ENCODE data around the gene MKNK2.

The MKNK2 gene

DNA sequence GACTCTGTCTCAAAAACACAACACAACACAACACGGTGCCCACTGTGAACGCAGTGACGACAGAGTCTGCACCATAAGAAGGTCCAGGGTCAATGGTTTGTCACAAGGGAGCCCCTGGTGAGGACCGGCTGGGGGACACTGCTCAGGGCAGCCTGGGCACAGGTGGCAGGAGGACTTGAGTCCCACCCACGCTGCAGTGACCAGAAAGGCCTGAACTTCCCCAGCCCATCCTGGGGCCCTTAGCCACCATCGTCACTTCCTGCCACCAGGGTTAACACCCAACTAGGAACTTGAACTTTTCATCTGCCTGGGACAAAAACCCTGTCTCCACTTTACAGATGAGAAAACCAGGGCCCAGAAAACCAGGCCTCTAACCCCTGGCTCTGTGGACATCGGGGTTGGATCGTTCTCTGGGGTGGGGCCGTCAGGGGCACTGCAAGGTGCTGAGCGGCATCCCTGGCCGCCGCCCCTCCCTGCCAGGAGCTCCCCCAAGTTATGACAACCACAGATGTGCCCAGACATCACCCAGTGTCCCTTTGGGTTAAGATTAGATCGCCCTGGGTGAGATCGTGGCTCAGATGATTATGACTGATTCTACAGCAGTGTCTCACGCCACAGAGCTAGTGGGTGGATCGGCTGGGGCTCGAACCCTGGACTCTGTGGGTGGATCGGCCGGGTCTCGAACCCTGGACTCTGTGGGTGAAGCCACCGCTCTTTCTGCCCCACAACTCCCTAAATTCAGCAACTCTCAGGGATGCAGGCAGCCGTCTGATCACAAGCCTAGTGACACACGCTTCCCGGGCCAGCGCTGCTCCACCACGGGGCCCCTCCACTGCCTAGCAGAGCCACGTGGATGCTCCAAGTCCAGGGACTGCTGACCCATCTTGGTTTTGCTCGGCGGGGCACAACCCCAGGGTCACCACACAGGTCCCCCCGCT is 31.1 kb upstream of the MKNK2 start:
- DNase-seq, result no peak
- intact Hi-C loops (cut with DNase I), result no loop called here

DNA sequence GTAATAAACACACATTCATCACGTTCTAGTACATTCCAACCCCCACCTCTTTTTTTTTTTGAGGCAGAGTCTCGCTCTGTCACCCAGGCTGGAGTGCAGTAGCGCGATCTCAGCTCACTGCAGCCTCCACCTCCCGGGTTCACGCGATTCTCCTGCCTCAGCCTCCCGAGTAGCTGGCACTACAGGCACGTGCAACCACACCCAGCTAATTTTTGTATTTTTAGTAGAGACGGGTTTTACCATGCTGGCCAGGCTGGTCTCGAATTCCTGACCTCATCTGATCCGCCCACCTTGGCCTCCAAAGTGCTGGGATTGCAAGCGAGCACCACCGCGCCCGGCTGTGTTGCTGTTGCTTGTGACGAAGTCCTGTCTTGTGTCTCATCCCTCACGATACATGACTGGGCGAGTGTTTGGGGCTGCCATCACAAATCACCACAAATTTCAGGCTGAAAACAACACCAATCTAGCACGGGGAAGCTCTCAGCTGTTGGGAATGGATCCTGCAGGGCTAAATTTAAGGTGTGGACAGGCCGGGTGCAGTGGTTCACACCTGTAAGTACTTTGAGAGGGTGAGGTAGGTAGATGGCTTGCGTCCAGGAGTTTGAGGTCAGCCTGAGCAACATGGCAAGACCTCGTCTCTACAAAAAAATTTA is 29.4 kb upstream of the MKNK2 start:
- intact Hi-C loops (cut with DNase I), result no loop called here
- DNase-seq, result no peak

DNA sequence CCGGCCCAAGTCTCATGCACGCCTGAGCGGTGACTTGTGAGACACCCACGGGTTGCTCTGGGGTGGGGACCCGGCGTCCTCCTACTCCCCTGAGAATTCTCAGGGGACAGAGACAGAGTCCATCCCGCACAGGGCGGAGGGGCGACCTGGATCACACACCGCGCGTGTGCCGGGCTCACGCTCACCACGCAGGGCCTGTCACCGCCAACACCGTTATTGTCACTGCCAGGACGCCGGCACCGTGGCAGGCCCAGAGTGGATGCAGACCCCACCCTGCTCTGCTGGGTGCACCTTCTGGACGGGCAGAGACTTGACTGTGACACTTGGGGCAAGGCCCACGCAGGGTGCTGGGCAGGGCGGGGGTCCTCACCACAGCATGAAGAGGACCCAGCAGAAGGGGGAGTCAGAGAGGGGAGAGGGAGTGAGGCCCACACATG is 28.8 kb upstream of the MKNK2 start:
- intact Hi-C loops (cut with DNase I), result no loop called here
- no peak for DNase-seq

- intact Hi-C loops (cut with DNase I), result no loop called here
- no peak for DNase-seq
Measured at GRCh38 chr19:2079076-2079864, 28.2 kb upstream of the MKNK2 start.

GRCh38 chr19:2077833-2078619 is 27.0 kb upstream of the MKNK2 start:
- no peak for DNase-seq
- intact Hi-C loops (cut with DNase I), result no loop called here

GRCh38 chr19:2077398-2077797 is 26.4 kb upstream of the MKNK2 start:
- intact Hi-C loops (cut with DNase I), result no loop called here
- no peak for DNase-seq

- DNase-seq, result no peak
- intact Hi-C loops (cut with DNase I), result no loop called here
Measured at GRCh38 chr19:2076526-2076944, 25.5 kb upstream of the MKNK2 start.

DNA sequence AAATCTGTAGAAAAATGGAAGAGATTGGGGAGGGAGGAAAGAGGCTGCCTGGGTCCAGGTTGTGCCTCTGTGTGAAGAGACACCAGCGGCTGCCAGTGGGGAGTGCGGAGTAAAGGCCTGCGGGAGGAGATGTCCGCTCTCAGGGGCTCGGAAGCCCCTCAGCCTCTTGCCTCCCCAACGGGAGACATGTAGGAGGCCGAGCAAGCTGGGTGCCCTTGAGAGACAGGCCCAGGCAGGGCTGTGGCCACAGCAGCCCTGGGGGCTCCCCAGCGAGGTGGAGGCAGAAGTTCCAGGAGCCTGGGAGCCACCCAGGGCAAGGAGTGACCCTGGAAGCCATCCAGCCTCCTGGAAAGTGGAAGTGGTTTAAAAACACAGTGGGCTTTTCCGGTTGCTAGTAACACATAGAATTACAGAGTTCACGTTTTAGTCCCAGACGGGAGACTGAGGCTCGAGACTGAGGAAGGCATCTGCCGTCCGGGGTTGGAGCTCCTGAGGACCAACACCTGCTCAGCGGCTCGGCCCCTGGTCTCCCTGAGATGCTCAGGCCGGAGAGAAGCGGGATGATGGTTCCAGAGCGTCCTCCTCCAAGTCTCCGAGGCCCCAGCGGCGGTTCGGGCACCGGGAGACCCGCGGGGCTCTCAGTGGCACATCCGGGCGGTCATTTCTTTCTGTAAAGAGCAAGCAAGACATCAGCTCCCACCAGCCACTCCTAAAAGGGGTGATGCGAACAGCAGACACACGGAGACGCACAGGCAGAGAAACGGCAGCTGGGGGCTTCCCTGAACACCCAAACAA is 21.9 kb upstream of the MKNK2 start:
- DNase-seq, result no peak
- intact Hi-C loops (cut with DNase I), result no loop called here

GRCh38 chr19:2070986-2071673 is 20.1 kb upstream of the MKNK2 start:
- no peak for DNase-seq

DNA sequence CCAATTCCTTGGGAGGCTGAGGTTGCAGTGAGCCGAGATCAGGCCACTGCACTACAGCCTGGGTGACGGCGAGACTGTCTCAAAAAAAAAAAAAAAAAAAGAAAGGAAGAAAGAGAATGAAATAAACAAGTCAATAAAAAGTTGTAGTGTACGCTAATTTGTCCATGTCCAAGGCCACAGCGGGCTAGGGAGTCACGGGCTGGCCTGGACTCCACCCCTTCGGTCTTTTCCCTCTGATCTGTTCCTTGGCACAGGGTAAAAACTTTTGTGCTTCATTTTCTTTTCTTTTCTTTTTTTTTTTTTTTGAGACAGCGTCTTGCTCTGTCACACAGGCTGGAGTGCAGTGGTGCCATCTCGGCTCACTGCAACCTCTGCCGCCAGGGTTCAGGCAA is 19.4 kb upstream of the MKNK2 start:
- intact Hi-C loops (cut with DNase I), result no loop called here
- DNase-seq, result no peak

More at GRCh38 chr19:2070986-2071673, 20.1 kb upstream of the MKNK2 start:
- intact Hi-C loops (cut with DNase I), result no loop called here

DNA sequence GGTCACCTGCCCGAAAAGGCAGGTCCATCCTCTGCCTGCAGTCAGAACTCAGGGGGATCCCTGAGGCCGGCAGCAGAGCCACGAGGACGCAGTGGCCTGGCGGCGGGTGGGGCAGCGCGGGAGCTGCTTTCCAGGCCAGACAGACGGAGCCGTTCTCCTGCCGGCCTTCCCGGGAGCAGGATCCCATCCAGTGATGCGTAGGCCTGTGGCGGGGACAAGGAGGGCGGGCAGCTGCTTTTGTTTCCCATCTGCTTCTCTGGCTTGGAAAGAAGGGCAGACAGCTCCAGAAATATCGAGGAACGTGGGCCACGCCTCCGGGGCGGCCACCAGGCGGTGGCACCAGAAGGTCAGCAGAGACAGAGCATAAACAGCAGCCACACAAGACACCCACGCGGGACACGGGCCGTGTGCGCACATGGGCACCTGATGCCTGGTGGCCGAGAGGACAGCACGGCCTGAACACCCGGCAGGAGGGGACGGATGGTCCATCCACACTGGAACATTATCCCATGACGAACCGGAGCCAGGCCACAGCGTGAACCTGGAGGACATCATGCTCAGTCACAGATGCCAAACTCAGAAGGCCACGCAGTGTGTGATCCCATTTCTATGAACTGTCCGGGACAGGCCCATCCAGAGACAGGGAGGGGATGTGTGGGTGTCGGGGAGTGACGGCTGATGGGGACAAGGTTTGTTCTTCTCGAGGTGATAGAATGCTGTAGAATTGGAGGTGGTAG is 13.9 kb upstream of the MKNK2 start:
- intact Hi-C loops (cut with DNase I), result loop anchor here (5.0 to 10.0 kb wide), 2 partner anchors 48 to 130 kb away; partner anchors contain the start of gene BTBD2
- peak in 22 of 42 donors; percentile 10 to 72 (median 47) for DNase-seq

GRCh38 chr19:2064395-2064787 is 13.3 kb upstream of the MKNK2 start:
- no peak for DNase-seq
- intact Hi-C loops (cut with DNase I), result loop anchor here (5.0 to 10.0 kb wide), 2 partner anchors 47 to 130 kb away; partner anchors contain the start of gene BTBD2

- DNase-seq, result no peak
- intact Hi-C loops (cut with DNase I), result loop anchor here (5.0 to 10.0 kb wide), 2 partner anchors 47 to 129 kb away; partner anchors contain the start of gene BTBD2
Measured at GRCh38 chr19:2063824-2064223, 12.8 kb upstream of the MKNK2 start.

DNA sequence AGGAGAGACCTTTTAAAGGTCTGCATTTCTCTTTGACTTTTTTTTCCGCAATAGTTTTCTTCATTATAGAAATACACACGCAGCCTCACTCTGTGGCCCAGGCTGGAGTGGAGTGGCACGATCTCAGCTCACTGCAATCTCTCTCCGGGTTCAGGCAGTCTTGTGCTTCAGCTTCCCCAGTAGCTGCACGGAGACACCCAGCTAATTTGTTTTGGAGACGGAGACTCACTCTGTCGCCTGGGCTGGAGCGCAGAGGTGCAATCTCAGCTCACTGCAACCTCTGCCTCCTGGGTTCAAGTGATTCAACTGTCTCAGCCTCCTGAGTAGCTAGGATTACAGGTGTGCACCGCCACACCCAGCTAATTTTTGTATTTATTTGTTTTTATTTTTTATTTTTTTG is 11.7 kb upstream of the MKNK2 start:
- no peak for DNase-seq
- intact Hi-C loops (cut with DNase I), result loop anchor here (5.0 to 10.0 kb wide), 2 partner anchors 45 to 128 kb away; partner anchors contain the start of gene BTBD2

- intact Hi-C loops (cut with DNase I), result loop anchor here (5.0 to 10.0 kb wide), 2 partner anchors 45 to 128 kb away; partner anchors contain the start of gene BTBD2
- no peak for DNase-seq
Measured at GRCh38 chr19:2062389-2062729, 11.3 kb upstream of the MKNK2 start.
